NB4 (cell line): Measurements from ENCODE around the gene DERA.

Experiments
- POLR2A ChIP-seq: IDR thresholded peaks from 2 replicates; pipeline ENCODE4 v1.6.1; 2011; ENCODE audit warnings: mild to moderate bottlenecking; ENCODE audit not compliant: insufficient read length; ENCODE audit errors: extremely low read depth
- TF ChIP-seq, protein P1 (sequence below): IDR thresholded peaks from one replicate; pipeline ENCODE4 v1.5.1; 2012; ENCODE audit warnings: low read depth, low read length

DNA sequence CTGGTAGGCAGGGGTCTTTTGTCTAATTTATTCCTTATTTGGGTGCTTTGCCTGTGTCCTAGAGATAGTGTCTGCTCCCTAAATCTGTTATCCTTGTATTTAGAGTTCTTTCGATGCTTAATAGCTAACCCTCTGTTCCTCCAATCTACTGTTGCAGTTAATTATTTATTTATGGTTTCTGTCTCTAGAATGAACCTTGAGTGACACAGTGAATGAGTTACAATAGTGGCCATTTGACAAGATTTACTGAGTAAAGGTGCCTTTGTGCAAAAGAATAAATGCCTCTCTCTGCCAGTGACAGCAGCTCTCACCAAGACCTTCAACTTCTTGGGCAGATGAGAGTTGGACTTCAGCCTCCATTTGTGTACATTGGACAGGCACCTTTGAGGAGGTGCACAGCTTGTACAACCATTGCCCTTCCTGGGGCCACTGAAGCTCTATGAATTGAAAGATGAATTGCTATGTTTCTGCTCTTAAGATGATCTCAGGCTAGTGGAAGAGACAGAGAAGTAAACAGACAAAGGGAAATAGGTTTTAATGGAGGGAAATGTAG, 165.9 kb downstream of the DERA start:
- TF ChIP-seq POLR2A: no peak
- TF ChIP-seq, protein P1, sequence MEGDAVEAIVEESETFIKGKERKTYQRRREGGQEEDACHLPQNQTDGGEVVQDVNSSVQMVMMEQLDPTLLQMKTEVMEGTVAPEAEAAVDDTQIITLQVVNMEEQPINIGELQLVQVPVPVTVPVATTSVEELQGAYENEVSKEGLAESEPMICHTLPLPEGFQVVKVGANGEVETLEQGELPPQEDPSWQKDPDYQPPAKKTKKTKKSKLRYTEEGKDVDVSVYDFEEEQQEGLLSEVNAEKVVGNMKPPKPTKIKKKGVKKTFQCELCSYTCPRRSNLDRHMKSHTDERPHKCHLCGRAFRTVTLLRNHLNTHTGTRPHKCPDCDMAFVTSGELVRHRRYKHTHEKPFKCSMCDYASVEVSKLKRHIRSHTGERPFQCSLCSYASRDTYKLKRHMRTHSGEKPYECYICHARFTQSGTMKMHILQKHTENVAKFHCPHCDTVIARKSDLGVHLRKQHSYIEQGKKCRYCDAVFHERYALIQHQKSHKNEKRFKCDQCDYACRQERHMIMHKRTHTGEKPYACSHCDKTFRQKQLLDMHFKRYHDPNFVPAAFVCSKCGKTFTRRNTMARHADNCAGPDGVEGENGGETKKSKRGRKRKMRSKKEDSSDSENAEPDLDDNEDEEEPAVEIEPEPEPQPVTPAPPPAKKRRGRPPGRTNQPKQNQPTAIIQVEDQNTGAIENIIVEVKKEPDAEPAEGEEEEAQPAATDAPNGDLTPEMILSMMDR: no peak
